SU-DHL-6 (cell line): ENCODE data around the gene CFL1.

Source experiments
- CTCF ChIP-seq: fragments of 200-600 bp; sonication (generic); IDR thresholded peaks from one replicate; pipeline ENCODE4 v1.5.1; 2017; ENCODE audit warnings: antibody characterized with exemption, mild to moderate bottlenecking, low read length, moderate library complexity; ENCODE audit not compliant: insufficient read depth, poor library complexity, severe bottlenecking
- EZH2phosphoT487 ChIP-seq: fragments of 200-600 bp; sonication (generic), shearing (Covaris generic); conservative IDR thresholded peaks from 2 replicates; pipeline ENCODE4 v1.6.1; 2018; ENCODE audit warnings: mild to moderate bottlenecking, antibody characterized with exemption, low read length, moderate library complexity, mixed read lengths

- TF ChIP-seq CTCF (no peak), EZH2phosphoT487 (no peak)
These were observed 51.0 kb downstream of the CFL1 start for GRCh38 chr11:65806979-65807378.
